Fibroblast of skin of back (primary cell): ENCODE results near the gene MRM1.
A peak's percentile ranks its signal among the peaks of the same experiment; 100 is the strongest.
"Not testable (repeated sequence)": the region's sequence is repeated elsewhere in the genome, so short reads cannot be mapped to it uniquely, and the experiment has no call there.

Source experiments
- DNase-seq: peaks from one replicate; pipeline ENCODE4 v3.0.0-alpha.2; 2013

The MRM1 gene

DNA sequence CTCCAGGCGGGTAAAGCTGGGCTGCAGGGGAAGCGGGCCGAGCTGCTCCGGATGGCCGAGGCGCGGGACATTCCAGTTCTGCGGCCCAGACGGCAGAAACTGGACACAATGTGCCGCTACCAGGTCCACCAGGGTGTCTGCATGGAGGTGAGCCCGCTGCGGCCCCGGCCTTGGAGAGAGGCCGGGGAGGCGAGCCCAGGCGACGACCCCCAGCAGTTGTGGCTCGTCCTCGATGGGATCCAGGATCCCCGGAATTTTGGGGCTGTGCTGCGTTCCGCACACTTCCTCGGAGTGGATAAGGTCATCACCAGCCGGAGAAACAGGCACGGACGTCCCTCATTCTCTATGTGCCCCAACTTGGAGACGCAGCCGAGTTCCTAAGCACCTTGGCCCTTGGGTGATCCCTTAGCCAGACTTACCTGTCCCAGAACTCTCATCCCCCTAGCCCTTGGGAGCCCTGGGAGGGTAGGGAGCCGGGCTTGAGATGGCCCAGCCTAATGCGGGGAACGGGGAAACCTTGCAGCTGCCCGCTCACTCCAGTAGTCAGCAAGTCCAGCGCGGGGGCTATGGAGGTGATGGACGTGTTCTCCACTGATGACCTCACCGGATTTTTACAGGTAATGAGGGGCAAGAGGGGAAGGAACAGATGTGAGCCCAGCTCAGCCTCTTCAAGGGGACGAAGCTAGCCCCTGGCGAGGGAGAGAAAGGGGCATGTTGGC is 806 bp downstream of the MRM1 start:
- DNase-seq: peak; percentile 8

DNA sequence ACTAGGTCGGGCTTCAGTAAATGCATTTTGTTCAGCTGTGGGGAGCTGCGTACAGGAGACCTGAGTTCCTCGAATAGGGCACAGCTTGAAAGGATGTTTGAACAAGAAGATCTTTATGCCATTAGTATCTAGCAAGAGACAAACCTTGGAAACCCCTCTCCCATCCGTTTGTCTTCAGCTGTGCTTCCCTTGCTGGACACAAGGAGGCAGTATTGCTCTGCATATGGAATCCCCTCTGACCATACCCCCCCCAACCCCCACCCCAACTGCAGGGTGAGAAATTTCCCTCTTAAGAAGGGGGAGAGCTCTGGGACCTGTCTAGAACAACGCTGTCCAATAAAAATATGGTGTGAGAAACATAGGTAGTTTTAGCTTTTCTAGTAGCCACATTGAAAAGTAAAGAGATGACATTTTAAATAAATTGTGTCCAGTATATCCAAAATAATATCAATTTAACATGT is 1.6 kb downstream of the MRM1 start:
- DNase-seq: peak; percentile 74

DNA sequence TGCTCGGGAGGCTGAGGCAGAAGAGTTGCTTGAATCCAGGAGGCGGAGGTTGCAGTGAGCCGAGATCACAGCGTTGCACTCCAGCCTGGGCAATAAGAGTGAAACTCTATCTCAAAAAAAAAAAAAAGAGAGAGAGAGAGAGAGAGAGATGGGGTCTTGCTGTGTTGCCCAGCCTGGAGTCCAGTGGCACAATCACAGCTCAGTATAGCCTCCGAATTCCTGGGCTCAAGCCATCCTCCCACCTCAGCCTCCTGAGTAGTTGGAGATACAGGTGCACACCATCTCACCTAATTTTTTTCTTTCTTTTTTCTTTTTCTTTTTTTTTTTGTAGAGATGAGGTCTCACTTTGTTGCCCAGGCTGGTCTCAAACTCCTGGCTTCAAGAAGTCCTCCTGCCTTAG is 3.6 kb downstream of the MRM1 start:
- DNase-seq: not testable (repeated sequence)

DNA sequence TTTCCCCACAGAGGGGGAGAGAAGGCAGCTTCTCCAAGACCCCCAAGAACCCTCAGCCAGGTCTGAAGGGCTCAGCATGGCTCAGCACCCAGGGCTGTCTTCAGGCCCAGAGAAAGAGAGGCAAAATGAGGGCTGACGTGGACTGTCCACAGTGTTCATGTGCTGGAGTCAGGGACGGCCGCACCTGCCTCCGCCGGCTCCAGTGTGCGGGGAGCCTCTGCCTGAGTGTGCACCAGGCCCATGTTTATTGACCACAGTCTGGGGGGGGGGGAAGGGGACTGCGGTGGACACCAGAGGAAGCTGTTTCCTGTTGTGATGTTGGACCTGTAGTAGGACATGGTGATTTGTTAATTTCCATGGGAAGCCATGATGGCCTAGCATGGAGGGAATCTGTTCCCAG is 6.9 kb downstream of the MRM1 start:
- no peak for DNase-seq

DNA sequence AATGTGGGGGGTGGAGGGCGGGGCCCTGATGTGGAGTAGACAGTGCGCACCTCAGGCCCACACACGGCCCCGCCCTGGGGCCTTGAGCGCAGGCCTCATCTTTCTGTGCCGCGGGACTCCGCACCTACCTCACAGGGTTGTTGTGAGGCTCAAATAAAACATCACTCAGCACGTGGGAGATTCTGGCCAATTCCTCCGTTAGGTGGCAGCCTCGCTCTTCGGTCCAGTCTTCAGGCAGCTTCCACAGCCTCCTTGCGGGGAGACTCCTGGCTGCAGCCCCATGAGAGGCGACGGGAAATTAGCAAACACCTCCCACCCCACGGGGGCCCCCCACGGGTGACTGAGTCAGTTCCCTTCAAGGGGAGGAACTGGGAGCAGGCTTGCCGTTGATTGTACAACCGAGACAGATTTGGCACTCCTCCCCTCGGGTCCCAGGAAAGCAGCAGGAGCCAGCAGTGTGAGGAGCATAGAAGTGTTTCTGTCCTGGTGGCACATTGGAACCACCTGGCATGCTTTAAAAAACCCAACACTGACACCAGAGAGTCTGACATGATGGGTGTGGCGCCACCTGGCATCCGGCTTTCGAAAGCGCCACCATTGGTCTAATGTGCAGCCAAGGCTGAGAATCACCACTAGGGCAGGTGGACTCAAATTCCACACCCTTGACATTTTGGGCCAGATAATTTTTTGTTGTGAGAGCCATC is 7.6 kb downstream of the MRM1 start:
- peak; percentile 60 for DNase-seq

DNA sequence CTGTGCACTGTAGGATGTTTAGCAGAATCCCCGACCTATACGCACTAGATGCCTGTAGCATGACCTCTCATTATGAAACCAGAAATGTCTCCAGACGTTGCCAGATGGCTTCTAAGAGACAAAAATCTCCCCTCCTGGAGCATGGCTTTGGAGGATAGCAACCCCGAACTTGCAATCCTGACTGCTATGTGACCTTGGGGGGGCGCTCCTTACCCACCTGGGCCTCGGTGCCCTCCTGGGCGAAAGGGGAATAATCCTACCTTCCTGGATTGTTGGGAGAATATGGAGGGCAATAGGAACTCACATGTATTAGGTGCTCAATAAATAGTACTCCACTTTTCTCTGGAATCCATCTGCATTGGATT is 8.1 kb downstream of the MRM1 start:
- DNase-seq: no peak

DNA sequence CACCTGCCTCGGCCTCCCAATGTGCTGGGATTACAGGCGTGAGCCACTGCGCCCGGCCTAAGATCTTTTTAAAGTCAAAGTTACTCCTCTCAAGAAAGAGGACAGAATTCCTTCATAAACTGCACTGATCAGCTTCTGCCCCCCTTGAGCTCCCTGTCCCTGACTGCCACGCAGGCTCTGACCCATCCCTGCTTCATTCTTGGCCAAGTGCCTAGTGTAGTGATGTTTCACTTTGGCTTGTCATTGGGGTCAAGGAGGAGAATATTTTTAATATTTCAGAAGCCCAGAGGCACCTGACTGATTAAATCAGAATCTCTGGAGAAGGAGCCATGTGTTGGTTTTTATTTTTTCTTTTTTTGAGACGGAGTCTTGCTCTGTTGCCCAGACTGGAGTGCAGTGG is 9.1 kb downstream of the MRM1 start:
- DNase-seq: peak; percentile 42

DNA sequence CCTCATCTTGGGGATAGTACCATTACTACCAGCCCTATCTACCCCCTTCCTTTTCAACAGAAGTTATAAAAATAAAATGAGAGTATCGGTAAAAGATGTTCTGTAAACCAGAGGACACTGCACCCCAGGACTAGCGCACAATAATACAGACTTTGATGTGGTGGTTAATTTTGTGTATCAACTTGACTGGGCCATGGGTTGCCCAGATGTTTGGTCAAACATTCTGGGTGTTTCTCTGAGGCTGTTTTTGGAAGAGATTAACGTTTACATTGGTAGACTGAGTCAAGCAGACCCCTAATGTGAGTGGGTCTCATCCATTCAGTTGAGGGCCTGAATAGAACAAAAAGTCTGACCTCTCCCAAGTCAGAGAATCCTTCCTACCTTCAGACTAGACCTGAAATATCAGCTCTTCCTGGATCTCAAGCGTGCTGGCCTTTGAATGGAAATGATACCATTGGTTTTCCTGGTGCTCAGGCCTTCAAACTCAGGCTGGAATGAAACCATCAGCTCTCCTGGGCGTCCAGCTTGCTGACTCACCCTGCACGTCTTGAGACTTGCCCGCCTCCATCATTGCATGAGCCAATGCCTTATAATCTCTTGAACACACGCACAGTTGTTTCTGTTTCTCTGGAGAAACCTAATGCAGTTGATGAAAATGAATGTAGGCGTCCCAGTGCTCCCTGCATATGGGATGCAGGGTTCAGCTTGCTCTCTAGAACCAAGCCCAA is 10.1 kb downstream of the MRM1 start:
- DNase-seq: peak; percentile 70

DNA sequence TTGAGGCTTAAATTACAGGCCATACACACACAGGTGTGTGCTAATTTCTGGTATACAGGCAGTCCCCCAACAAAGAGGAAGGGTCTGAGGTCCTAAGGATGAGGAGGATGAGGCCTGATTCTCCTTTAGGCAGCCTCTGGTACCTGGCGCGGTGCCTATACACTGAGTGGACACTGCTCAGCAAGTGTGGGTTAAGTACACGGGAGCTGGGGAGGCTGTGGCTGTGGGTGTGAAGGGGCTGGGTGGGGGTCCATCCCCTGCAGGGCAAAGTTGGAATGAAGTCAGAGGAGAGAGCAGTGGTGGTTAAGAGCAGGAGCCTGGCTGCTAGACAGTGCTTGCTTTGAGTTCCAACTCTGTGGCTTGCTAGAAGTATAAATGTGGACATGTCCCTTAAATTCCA is 10.9 kb downstream of the MRM1 start:
- no peak for DNase-seq

DNA sequence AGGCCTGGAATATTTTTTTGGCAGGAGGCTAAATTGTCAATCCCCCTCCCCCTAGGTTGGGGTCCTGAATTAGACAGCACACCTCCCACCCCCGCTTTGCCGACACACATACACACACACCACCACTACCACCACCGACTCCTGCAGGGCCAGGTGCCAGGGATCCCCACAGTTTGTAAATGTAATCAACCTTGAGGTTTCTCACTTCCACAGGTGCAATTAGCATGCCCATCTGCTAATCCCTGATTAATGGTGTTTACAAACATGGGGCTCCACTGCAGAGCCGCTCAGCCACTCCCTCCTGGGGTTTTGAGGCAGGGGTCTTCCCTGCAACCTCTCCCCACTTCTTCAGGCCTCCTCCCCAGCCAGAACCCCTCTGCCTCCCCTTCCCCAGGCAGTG is 11.8 kb downstream of the MRM1 start:
- no peak for DNase-seq

DNA sequence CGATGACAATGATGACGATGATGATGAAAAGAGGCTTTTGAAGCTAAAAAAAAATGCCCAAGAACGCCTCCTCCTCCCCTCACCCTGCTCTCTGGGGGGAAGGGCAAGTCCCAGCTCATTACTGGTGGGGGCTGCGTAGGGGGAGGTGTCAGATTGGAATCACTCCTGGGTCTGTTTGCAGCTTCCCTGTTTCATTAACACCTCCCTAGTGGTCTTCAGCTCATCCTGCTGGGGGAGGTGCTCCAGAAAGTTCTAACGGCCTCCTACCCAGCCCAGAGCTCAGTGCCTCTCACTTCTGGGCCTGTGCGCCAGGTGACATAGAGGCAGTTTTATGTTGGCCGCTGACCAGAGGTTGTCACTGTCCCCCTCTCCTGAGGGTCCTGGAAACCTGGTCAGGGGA is 12.7 kb downstream of the MRM1 start:
- no peak for DNase-seq

DNA sequence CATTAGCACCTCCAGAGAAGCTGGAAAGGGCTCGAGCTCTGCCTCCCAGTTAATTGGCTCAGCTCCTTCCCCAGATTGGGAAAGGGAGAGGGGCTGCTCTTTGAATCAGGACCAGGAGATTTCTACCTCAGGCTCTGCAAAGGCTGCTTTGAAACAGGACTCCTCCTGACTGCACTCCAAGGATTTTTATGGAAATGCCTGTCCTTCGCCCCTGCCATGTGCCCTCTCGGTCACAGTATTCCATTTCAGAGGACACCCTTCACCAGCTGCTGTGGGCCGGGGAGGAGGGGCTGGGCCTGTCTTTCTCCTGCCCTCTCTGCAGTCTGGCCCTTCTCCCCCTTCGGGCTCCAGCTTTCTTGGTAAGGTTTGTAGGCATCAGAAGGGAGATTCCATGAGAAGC is 13.6 kb downstream of the MRM1 start:
- DNase-seq: no peak

DNA sequence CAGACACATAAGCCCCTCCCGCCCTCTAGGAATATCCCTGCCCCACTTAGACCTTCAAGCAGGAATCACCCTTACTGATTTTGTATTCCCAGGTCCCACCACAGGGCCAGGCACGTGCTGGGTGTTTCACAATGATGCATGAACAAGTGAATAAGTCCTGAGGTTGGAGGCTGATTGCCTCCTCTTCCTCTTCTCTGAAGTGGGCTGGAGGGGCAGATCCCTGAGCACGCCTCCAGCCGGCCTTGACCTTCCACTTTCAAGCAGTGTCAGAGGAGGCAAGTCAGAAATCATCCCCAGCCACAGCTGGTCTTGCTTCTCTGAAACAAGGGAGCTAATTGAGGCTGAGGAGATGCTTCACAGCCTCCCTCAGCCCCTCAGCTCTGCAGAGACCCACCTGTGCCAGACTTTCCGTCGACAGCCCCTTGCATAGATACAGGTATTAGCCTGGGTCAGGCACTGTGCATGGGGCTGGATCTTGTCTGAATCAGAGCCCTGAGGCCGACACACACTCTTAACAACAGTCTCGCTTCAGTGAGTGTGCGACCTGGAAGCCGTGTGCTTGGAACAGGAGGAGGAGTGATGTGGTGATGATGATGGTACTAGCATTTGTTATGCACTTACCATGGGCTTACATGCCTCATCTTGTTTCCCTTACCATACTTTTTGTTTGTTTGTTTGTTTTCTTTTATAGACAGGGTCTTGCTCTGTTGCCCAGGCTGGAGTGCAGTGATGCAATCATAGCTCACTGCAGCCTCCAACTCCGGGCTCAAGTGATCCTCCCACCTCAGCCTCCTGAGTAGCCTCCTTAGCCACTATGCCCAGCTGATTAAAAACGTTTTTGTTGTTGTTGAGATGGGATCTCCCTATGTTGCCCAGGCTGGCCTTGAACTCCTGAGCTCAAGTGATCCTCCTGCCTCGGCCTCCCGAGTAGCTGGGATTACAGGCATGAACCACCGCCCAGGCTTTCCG is 15.0 kb downstream of the MRM1 start:
- no peak for DNase-seq

DNA sequence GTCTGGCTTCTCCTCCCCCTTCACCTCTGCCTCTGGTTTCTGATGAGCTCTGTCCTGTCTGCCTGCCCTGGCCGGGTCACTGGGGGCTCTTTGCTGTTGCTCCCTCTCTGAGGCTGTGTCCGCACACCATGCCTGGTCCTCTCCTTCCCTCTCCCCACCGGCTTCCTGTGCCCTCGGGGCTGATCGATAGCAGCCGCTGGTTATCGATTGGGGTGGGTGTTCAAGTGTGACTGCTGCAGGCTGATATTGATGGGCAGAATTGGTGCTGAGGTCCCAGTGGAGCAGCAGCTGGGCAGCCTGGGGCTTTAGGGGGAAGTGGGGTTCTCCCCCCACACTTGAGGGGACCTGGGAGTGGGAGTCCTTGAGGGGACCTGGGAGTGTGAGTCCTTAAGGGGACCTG is 16.4 kb downstream of the MRM1 start:
- DNase-seq: no peak

DNA sequence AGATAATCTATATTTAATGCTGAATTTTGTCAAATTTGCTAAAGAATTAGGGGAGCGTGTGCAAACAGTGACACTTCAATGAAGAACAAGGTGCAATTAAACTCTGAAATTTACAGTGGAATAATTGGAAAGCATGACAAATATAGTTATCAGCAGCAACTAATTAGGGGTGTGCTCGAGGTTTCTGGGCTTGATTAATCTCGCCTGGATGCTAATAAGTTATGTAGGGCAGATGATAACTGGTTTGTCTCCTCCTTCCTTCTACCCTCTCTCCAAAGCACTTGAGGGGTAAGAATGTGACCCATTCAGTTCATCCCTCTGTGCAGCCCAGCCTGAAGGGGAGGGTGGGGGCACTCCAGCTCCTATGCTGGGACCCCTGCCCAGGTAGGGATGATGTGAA is 21.9 kb downstream of the MRM1 start:
- no peak for DNase-seq

DNA sequence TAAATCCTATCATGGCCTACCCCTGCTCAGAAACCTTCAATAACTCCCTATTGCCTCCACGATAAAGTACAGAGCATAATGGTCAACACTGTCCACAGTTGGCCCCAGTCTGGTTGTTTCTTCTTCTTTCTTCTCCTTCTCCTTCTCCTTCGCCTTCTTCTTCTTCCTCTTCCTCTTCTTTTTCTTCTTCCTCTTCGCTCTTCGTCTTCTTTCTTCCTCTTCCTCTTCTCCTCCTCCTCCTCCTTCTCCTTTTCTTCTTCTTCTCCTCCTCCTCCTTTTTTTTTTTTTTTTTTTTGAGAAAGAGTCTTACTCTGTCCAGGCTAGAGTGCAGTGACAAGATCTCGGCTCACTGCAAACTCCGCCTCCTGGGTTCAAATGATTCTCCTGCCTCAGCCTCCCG is 23.8 kb downstream of the MRM1 start:
- no peak for DNase-seq

DNA sequence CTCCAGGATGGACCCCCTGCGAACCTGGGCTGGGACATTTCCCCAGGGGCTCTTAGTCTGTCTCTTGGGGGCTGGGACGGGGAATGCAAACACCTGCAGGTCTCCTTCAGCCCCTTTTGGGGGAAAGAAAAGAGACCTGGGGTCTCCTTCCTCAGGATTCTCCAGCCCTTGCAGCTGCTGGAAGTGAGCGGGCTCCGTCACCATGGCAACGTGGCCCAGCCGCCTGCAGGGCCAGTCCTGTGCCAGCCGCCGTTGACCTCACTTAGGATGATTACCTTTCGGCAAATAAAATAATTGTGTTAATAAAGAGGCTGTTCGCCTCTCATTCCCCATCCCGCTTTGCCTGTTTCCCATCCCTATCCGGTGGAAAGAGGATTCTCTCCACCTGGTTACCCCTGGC is 25.7 kb downstream of the MRM1 start:
- DNase-seq: no peak

DNA sequence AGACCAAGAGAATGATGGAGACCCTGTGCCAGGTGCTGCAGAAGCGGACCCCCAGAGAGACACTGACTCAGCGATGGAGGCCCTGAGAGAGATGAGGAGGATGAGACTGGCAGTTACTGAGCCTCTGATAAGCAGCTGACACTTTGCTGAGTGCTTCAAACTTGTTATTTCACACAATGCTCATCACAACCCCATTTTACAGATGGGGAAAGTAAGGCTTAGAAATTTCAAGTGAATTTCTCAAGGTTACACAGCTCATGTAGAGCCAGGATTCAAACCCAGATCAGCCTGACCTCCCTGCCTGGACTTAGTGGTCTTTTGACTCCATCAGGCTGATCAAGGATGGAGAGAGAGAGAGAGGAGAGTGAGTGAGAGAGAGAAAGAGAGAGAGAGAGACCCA is 27.2 kb downstream of the MRM1 start:
- DNase-seq: no peak

DNA sequence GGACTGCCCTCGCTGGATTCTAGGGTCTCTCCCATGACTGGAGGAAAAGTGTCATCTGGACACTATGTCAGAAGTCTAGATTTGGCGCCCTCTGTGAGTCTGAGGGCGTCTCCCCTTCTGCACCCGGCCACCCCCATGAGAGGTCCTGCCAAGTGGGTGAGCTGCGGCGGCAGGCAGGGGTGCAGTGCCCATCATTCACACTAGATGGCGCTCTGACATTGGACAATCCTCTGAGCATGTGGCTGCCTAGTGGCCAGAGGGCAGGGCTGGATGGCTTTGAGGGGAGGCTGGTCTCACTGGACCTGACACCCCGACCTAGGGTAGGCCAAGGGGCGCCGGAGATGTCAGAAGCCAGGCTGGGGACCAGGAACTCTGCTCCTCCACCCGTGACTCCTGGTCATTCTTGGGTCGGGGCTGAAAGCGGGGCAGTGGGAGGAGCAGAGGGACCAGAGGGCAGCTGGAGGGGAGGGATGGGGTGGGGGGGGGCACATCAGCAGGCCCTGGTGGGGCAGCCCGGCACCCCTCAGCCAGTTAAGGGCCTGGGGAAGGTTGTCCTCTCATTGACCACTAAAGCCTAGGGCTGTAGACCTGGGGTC is 28.0 kb downstream of the MRM1 start:
- peak; percentile 62 for DNase-seq

DNA sequence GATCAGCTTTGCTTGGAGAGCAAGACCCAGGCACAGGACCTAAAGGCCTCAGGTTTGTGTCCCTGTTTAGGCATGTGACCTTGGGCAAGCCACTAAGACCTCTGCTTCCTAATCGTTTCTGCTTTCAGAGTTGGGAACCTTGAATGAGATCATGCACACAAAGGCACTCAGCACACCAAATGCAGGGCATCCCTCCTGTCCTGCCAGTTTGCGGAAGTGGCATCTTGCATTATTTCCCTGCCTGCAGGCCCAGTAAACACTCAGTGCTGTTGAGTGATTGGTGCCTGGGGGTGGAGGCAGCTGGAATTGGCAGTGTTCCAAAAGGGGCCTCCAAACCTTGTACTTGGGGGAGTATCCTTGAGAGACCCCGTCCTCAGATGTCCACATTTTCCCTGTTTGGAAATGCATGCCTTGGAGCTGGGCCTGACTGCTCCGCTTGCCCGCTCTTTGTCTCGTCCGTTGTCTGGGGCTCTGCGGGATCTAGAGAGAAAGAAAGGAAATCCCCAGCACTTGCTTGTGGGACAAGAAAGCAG is 28.7 kb downstream of the MRM1 start:
- DNase-seq: no peak

DNA sequence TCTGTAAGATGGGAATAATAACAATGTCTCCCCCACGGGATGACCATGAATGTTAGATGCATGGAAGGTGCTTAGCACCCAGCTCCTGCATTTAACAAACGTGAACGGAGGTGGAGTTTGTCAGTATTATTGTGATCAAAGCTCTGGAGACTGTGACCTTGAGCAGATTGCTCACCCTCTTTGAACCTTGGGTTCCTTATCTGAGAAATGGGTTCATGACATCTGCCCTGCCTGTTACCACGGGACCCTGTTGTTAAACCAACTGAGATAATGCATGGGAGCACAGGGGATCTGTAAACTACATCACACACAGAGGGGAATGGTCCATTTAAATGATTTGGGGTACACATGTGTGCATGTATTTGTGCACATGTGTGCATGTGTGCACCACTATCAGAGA is 29.6 kb downstream of the MRM1 start:
- no peak for DNase-seq
